Measurements from ENCODE around the gene GSTM4. TPM values are rescaled to one million over a fixed set of nuclear protein-coding genes. Genes with fewer than 3 reads are reported as not detected.
"Not testable (repeated sequence)": the region's sequence is repeated elsewhere in the genome, so short reads cannot be mapped to it uniquely, and the experiment has no call there.

Gene GSTM4
- polyA plus RNA-seq, 12 donors: 12.2 to 26.8 (median 18.9) TPM; not detected in 1

- not testable (repeated sequence) for DNase-seq
Observed at GRCh38 chr1:109697861-109698260, 42.0 kb downstream of the GSTM4 start.

- not testable (repeated sequence) for DNase-seq
Observed at GRCh38 chr1:109702940-109703339, 47.0 kb downstream of the GSTM4 start.

- DNase-seq: no peak
Observed at GRCh38 chr1:109704173-109704572, 48.3 kb downstream of the GSTM4 start.

GRCh38 chr1:109705411-109705810 lies 49.5 kb downstream of the GSTM4 start:
- DNase-seq: no peak

- DNase-seq: not testable (repeated sequence)
Observed at GRCh38 chr1:109708949-109709348, 53.0 kb downstream of the GSTM4 start.

GRCh38 chr1:109709822-109710221 lies 53.9 kb downstream of the GSTM4 start:
- not testable (repeated sequence) for DNase-seq

Other genes with a start within 250 kb of the GSTM4 start
- gene PSMA5, start 229.7 kb upstream of the GSTM4 start, polyA plus RNA-seq (ENCODE audit: insufficient read length in 12 of 12): 10 to 100 TPM in 11 of 12 donors, not detected in 1; 32.0 to 84.2 (median 70.4) TPM
- 100 to 1,000 TPM in 11 of 12 donors, 10 to 100 TPM in 1; 64.4 to 356 (median 243) TPM for gene SYPL2, start 189.6 kb upstream of the GSTM4 start, polyA plus RNA-seq (ENCODE audit: insufficient read length in 12 of 12)
- 10 to 100 TPM in 10 of 12 donors, 1 to 10 TPM in 1, not detected in 1; 9.3 to 30.9 (median 21.0) TPM for gene ATXN7L2, start 172.2 kb upstream of the GSTM4 start, polyA plus RNA-seq (ENCODE audit: insufficient read length in 12 of 12)
- 10 to 100 TPM in 4 of 12 donors, 1 to 10 TPM in 7, not detected in 1; 6.9 to 13.9 (median 9.4) TPM for gene CYB561D1, start 162.0 kb upstream of the GSTM4 start, polyA plus RNA-seq (ENCODE audit: insufficient read length in 12 of 12)
- gene AMIGO1, start 146.4 kb upstream of the GSTM4 start, polyA plus RNA-seq (ENCODE audit: insufficient read length in 12 of 12): 10 to 100 TPM in 8 of 12 donors, 1 to 10 TPM in 3, not detected in 1; 4.1 to 16.8 (median 12.4) TPM
- 1 to 10 TPM in 10 of 12 donors, not detected in 2; 1.6 to 3.6 (median 2.2) TPM for gene GPR61, start 116.2 kb upstream of the GSTM4 start, polyA plus RNA-seq (ENCODE audit: insufficient read length in 12 of 12)
- 10 to 100 TPM in 1 of 12 donors, 1 to 10 TPM in 10, not detected in 1; 6.2 to 10.7 (median 7.6) TPM for gene GNAI3, start 107.5 kb upstream of the GSTM4 start, polyA plus RNA-seq (ENCODE audit: insufficient read length in 12 of 12)
- gene GNAT2, start 36.5 kb upstream of the GSTM4 start, polyA plus RNA-seq (ENCODE audit: insufficient read length in 12 of 12): not detected
- 10 to 100 TPM in 11 of 12 donors, not detected in 1; 22.1 to 54.9 (median 33.5) TPM for gene AMPD2, start 36.3 kb upstream of the GSTM4 start, polyA plus RNA-seq (ENCODE audit: insufficient read length in 12 of 12)
- 100 to 1,000 TPM in 11 of 12 donors, not detected in 1; 122 to 195 (median 169) TPM for gene GSTM2, start 12.0 kb downstream of the GSTM4 start, polyA plus RNA-seq (ENCODE audit: insufficient read length in 12 of 12)
- gene GSTM1, start 31.7 kb downstream of the GSTM4 start, polyA plus RNA-seq (ENCODE audit: insufficient read length in 12 of 12): 10 to 100 TPM in 6 of 12 donors, 1 to 10 TPM in 2, under 1 TPM in 3, not detected in 1; 0.39 to 89.9 (median 48.3) TPM
- gene GSTM5, start 56.2 kb downstream of the GSTM4 start, polyA plus RNA-seq (ENCODE audit: insufficient read length in 12 of 12): 10 to 100 TPM in 11 of 12 donors, not detected in 1; 10.2 to 32.5 (median 24.9) TPM
- 10 to 100 TPM in 11 of 12 donors, not detected in 1; 17.8 to 60.4 (median 38.3) TPM for gene GSTM3, start 84.9 kb downstream of the GSTM4 start, polyA plus RNA-seq (ENCODE audit: insufficient read length in 12 of 12)
- gene EPS8L3, start 107.8 kb downstream of the GSTM4 start, polyA plus RNA-seq (ENCODE audit: insufficient read length in 12 of 12): 10 to 100 TPM in 1 of 12 donors, under 1 TPM in 3, not detected in 8; 0.05 to 15.0 (median 0.31) TPM

All from muscle of arm (tissue), 12 donors.